SU-DHL-6 (cell line): Measurements from ENCODE around the gene ZDHHC20.
A peak's percentile ranks its signal among the peaks of the same experiment; 100 is the strongest.

Experiments
- H2AFZ ChIP-seq: fragments of 200-600 bp; sonication (generic); 2 replicates; pipeline ENCODE4 v1.6.1; 2014; ENCODE audit warnings: low read depth, mild to moderate bottlenecking, moderate library complexity, mixed read lengths, antibody characterized with exemption, low read length; ENCODE audit not compliant: severe bottlenecking
- H3F3A ChIP-seq: fragments of 200-600 bp; shearing (Covaris generic); 2 replicates; pipeline ENCODE4 v1.6.0; 2016; ENCODE audit warnings: antibody characterized with exemption, mild to moderate bottlenecking; ENCODE audit not compliant: insufficient read depth
- H3K27ac ChIP-seq: fragments of 200-600 bp; sonication (generic); 2 replicates; pipeline ENCODE4 v1.5.1; 2016; ENCODE audit warnings: low read depth, mild to moderate bottlenecking, low read length, moderate library complexity, mixed read lengths
- H3K27me3 ChIP-seq: fragments of 200-600 bp; sonication (generic), shearing (Covaris generic); 2 replicates; pipeline ENCODE4 v1.6.0; 2014; ENCODE audit warnings: mild to moderate bottlenecking, low read length
- H3K36me3 ChIP-seq: fragments of 200-600 bp; sonication (generic); 2 replicates; pipeline ENCODE4 v1.6.1; 2014; ENCODE audit warnings: mild to moderate bottlenecking, low read length, mixed read lengths
- H3K4me2 ChIP-seq: fragments of 300-600, 200-600 bp; shearing (Covaris generic), sonication (generic); 2 replicates; pipeline ENCODE4 v1.6.0; 2014; ENCODE audit warnings: low read length, low read depth, mild to moderate bottlenecking; ENCODE audit not compliant: poor library complexity, severe bottlenecking
- H3K4me3 ChIP-seq: fragments of 200-600 bp; sonication (generic); 2 replicates; pipeline ENCODE4 v1.5.1; 2014; ENCODE audit warnings: antibody characterized with exemption, low read length, mild to moderate bottlenecking, mixed read lengths; ENCODE audit not compliant: insufficient read depth, poor library complexity, severe bottlenecking
- H3K79me2 ChIP-seq: fragments of 200-600 bp; sonication (generic); 2 replicates; pipeline ENCODE4 v1.6.1; 2014; ENCODE audit warnings: mild to moderate bottlenecking, low read length, moderate library complexity; ENCODE audit not compliant: insufficient read depth
- H3K9ac ChIP-seq: fragments of 200-600 bp; sonication (generic); 2 replicates; pipeline ENCODE4 v1.7.0; 2014; ENCODE audit warnings: mild to moderate bottlenecking, low read length
- H3K9me2 ChIP-seq: fragments of 200-600 bp; sonication (generic); replicated peaks from 2 replicates; pipeline ENCODE4 v1.6.1; 2014; ENCODE audit warnings: low read length; ENCODE audit not compliant: insufficient read depth
- H3K9me3 ChIP-seq: fragments of 200-600 bp; sonication (generic); 2 replicates; pipeline ENCODE4 v1.6.1; 2014; ENCODE audit warnings: low read length, mixed read lengths; ENCODE audit not compliant: insufficient read depth
- H4K20me1 ChIP-seq: fragments of 200-600 bp; sonication (generic); 2 replicates; pipeline ENCODE4 v1.6.1; 2014; ENCODE audit warnings: low read depth, mild to moderate bottlenecking, antibody characterized with exemption, low read length, moderate library complexity, mixed read lengths
- CTCF ChIP-seq: fragments of 200-600 bp; sonication (generic); IDR thresholded peaks from one replicate; pipeline ENCODE4 v1.5.1; 2017; ENCODE audit warnings: antibody characterized with exemption, mild to moderate bottlenecking, low read length, moderate library complexity; ENCODE audit not compliant: insufficient read depth, poor library complexity, severe bottlenecking
- EZH2phosphoT487 ChIP-seq: fragments of 200-600 bp; sonication (generic), shearing (Covaris generic); conservative IDR thresholded peaks from 2 replicates; pipeline ENCODE4 v1.6.1; 2018; ENCODE audit warnings: mild to moderate bottlenecking, antibody characterized with exemption, low read length, moderate library complexity, mixed read lengths

The ZDHHC20 gene

GRCh38 chr13:21478881-21479808 is 20.0 kb upstream of the ZDHHC20 start:
- Histone ChIP-seq H3K27me3 (no peaks in the 10 kb centered on the region), H4K20me1 (no peaks in the 10 kb centered on the region), H3K27ac (no peak overlapping the region), H2AFZ (no peak overlapping the region), H3K9me3 (no peaks in the 10 kb centered on the region), H3K9me2 (no peaks in the 10 kb centered on the region), H3K36me3 (no peaks in the 10 kb centered on the region), H3K4me3 (no peak overlapping the region), H3K9ac (no peak overlapping the region), H3F3A (no peaks in the 10 kb centered on the region), H3K4me2 (peak overlapping the region; percentile 36), H3K79me2 (no peaks in the 10 kb centered on the region)
- TF ChIP-seq CTCF (no peak), EZH2phosphoT487 (no peak)

- Histone ChIP-seq H3K27me3 (no peaks in the 10 kb centered on the region), H3K9ac (peak overlapping the region; percentile 52), H3K4me3 (peak overlapping the region; percentile 57), H3K9me2 (no peaks in the 10 kb centered on the region), H3F3A (no peaks in the 10 kb centered on the region), H3K79me2 (no peaks in the 10 kb centered on the region), H2AFZ (peak overlapping the region; percentile 99), H3K27ac (no peak overlapping the region), H3K9me3 (no peaks in the 10 kb centered on the region), H4K20me1 (no peaks in the 10 kb centered on the region), H3K4me2 (peak overlapping the region; percentile 80), H3K36me3 (no peaks in the 10 kb centered on the region)
- TF ChIP-seq CTCF (peak; percentile 88), EZH2phosphoT487 (no peak)
Measured at GRCh38 chr13:21476893-21477472, 17.9 kb upstream of the ZDHHC20 start.

- Histone ChIP-seq H3K27me3 (no peaks in the 10 kb centered on the region), H3K27ac (no peak overlapping the region)
- TF ChIP-seq EZH2phosphoT487 (no peak), CTCF (no peak)
Measured at GRCh38 chr13:21475115-21475514, 16.0 kb upstream of the ZDHHC20 start.

More at GRCh38 chr13:21475115-21475514, 16.0 kb upstream of the ZDHHC20 start:
- H3K4me3 ChIP-seq: no peak overlapping the region
- no peak overlapping the region for H2AFZ ChIP-seq
- H3K36me3 ChIP-seq: no peaks in the 10 kb centered on the region
- no peaks in the 10 kb centered on the region for H3F3A ChIP-seq
- H3K79me2 ChIP-seq: no peaks in the 10 kb centered on the region
- no peak overlapping the region for H3K9ac ChIP-seq
- H4K20me1 ChIP-seq: no peaks in the 10 kb centered on the region
- no peak overlapping the region for H3K4me2 ChIP-seq
- H3K9me3 ChIP-seq: no peaks in the 10 kb centered on the region
- H3K9me2 ChIP-seq: no peaks in the 10 kb centered on the region
